GM19238 (cell line): ENCODE results near the gene UGT2A1.
"Not testable (repeated sequence)": the region's sequence is repeated elsewhere in the genome, so short reads cannot be mapped to it uniquely, and the experiment has no call there.

Experiments used
- DNase-seq: peaks from one replicate; pipeline ENCODE4 v3.0.0; 2011; ENCODE audit warnings: low spot score; ENCODE audit not compliant: insufficient read length

The UGT2A1 gene

DNA sequence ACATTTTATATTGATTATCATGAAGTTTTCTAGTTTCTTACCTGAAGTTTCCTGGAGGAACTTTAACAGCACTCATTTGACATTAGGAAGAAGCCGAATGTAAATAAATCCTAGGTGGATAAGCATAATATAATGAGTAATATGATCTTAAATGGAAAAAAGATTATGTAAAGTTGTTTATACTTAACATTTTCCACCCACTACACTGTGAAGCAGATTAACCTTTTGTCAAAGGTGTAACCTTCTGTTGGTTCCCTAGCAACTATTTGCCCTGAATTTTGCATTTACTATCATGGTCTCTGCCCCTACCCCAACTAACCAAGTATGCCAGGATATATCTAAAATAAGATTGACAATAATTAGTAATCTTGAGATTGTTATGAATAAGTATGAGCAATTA lies at the start of gene UGT2A1:
UGT2A1 (minus strand) TSS at position 101 of the 400 bp plus-strand sequence. CDS start 5,603 bp downstream, outside the sequence.
- DNase-seq = no peak

- DNase-seq = no peak
These were observed 49.2 kb upstream of the UGT2A1 start for GRCh38 chr4:69702201-69702600.

DNA sequence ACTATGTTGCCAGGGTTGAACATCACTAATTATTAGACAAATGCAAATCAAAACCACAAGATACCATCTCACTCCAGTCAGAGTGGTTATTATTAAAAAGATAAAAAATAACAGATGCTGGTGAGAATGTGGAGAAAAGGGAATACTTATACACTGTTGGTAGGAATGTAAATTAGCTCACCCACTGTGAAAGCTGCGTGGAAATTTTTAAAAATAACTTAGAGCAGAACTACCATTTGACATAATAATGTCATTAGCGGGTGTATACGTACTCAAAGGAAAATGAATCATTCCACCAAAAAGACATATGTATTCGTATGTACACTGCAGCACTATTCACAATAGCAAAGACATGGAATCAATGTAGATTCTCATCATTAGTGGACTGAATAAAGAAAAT lies 48.6 kb upstream of the UGT2A1 start:
- no peak for DNase-seq

DNA sequence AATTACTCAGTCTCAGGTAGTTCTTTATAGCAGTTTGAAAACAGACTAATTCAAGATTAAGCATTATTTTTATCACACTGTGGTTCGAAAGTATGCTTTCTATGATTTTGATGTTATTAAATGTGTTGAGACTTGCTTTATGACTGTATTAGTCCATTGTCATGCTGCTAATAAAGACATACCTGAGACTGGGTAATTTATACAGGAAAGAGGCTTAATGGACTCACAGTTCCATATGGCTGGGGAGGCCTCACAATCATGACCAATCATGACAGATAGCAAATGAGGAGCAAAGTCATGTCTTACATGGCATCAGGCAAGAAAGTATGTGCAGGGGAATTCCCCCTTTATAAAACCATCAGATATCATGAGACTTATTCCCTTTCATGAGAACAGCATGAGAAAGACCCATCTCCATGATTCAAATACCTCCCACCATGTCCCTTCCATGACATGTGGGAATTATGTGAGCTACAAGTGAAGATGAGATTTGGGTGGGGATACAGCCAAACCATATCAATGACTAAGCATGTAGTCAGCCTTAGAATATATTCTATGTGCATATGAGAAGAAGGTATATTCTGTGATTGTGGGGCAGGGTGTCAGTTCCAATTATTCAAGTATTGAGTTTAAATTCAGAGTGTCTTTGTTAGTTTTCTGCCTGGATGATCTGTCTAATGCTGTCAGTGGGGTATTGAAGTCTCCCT lies 44.6 kb upstream of the UGT2A1 start:
- no peak for DNase-seq

- DNase-seq = no peak
These were observed 36.6 kb upstream of the UGT2A1 start for GRCh38 chr4:69689599-69689998.

- no peak for DNase-seq
These were observed 31.8 kb upstream of the UGT2A1 start for GRCh38 chr4:69684804-69685203.

- DNase-seq = no peak
These were observed 15.6 kb upstream of the UGT2A1 start for GRCh38 chr4:69668680-69669079.

- not testable (repeated sequence) for DNase-seq
These were observed 11.0 kb upstream of the UGT2A1 start for GRCh38 chr4:69664009-69664408.

DNA sequence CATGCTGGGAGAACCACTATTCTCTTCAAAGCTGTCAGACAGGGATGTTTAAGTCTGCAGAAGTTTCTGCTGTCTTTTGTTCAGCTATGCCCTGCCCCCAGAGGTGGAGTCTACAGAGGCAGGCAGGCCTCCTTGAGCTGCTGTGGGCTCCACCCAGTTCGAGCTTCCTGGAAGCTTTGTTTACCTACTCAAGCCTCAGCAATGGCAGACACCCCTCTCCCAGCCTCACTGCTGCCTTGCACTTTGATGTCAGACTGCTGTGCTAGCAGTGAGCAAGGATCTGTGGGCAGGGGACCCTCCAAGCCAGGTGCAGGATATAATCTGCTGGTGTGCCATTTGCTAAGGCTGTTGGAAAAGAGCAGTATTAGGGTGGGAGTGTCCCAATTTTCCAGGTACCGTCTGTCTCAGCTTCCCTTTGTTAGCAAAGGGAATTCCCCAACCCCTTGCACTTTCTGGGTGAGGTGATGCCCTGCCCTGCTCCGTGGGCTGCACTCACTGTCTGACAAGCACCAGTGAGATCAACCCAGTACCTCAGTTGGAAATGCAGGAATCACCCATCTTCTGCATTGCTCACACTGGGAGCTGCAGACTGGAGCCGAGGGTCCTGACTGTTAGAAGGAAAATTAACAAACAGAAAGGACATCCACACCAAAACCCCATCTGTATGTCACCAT lies 8.2 kb upstream of the UGT2A1 start:
- DNase-seq = not testable (repeated sequence)

- no peak for DNase-seq
These were observed 5.1 kb upstream of the UGT2A1 start for GRCh38 chr4:69658133-69658532.

GRCh38 chr4:69656653-69657158 lies 3.7 kb upstream of the UGT2A1 start:
- no peak for DNase-seq

DNA sequence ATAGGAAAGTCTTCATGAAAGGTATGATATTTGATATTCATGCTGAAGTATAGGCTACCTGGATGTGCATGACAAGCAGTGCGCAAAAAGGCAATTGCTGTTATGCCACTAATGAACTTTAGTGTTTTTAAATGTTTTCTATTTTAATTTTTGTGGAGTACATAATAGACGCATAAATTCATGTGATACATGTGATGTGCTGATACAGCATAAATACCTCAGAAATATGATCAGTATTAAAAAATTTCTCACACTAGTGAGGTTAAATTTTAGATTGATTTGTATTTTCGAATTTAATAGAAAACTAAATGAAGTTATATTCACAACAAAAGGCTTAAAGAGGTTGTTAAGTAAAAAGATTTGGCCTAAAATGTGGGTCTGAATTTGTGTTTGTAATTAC lies 2.2 kb downstream of the UGT2A1 start:
- DNase-seq = no peak

- no peak for DNase-seq
These were observed 3.4 kb downstream of the UGT2A1 start for GRCh38 chr4:69649629-69650028.

DNA sequence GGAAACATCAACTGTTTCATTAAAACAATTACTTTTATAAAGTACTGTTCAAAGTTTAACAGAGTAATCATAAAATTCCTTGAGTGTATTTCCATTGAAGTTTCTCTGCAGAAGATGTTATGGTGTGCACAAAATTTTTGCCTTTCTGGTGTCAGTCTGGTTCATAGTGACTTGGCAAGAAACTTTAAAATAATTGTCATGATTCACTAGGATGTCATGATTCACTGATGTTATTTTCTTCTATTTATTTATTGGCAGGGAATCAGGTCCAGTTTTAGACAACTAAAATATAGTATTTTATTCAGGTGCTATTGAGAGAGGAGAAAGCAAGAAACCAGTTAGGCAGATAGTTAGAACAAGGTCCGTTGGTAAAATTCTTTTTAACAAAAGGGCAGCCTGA lies 3.8 kb downstream of the UGT2A1 start:
- DNase-seq = no peak

DNA sequence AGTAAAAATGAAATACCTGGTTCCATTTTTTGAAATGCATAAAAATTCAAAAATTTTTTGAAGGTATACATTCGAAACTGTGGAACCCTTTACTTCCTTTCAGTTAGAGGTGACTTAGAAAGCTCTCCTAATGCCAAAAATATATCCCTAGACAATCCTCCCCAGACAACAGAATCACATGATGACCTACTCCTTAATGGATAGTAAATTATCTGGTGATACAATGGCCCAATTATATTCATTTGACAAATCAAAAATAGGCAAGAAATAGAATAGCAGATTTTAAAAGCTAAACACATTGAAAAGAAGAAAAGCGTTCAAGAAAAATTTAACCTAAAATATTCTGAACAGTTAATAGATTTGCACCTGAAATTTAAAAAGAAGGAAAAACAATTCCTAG lies 10.1 kb downstream of the UGT2A1 start:
- DNase-seq = no peak

GRCh38 chr4:69640289-69640688 lies 12.8 kb downstream of the UGT2A1 start:
- no peak for DNase-seq

GRCh38 chr4:69639542-69639941 lies 13.5 kb downstream of the UGT2A1 start, which contains the start of gene UGT2A2:
TSS of gene UGT2A2 (minus strand) at chr4:69639642. CDS start at chr4:69639640, 2 bp downstream.
- DNase-seq = no peak

DNA sequence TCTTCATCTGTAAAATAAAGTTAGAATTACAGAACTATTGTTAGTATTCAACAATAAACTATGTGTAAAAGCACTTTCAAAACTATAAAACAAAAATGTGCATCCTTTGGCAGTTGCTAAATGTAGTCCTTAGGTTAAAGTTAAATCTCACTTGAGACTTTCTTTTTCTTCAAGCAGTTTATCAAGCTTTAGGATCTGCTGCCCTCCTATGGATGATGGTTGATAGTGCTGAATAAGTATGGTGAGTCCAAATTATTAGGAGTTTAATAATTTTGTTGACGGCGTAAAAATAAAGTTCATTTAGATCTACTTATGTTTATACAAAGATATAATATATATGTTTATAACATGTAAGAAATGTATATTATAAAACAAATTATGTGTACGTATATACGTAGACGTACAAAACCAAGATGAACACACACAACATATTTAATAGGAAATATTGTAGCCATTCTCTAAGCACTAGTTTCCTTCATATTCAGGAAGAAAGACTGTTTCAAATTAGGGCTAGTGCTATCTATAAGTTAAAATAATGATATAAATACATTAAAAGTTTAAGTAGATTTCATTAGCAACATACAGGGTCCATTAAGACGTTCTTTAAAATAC lies 35.9 kb downstream of the UGT2A1 start:
- no peak for DNase-seq

DNA sequence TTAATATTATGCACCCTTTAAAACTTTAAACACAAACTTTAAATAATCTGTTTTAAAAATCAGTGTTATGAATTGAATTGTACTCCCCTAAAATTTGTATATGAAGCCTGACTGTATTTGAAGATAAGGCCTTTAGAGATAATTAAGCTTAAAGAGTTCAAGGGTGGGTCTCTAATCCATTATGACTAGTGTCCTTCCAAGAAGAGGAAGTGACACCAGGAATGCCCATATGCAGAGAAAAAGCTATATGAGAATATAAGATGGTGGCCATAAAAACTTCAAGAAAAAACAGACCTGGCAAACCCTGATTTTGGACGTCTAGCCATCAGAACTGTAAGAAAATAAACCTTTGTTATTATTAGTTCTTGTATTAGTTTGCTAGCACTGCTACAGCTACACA lies 42.6 kb downstream of the UGT2A1 start:
- DNase-seq = no peak

DNA sequence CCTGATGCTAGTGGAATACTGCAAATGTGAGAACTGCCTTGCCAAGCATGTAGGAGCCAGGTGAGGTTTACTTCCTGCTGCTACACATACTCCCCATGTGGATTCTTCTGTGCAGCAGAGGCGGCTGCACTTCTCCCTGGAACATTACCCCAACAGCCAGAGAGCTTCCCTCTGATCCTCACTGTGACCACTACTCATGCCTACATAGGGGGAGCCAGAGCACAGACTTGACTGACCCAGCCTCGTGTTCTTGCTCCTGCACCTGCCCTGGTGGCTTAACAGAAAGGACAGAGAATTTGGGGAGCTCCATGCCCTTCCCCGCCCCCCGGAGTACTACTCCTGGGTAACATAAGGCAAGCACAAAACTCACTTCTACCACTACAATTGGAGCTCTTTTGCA lies 52.0 kb downstream of the UGT2A1 start:
- DNase-seq = no peak

DNA sequence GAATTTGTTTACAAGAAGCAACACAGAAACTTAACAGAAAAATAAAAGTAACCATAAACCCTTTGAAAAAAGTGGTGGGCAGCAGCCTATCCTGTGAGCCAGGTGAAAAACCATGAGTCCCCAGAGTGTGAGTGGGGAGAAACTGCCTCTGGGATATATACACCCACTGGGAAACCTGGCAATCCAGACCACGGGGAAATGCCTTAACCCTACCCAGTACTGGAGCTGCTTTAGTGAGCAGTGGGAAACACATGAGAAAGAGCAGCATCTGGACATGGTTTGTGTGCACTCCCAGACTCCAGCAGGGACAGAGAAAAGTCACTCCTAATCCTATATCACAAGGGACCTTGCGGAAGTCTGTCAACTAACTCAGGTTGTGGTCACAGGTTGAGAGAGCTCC lies 53.0 kb downstream of the UGT2A1 start:
- DNase-seq = no peak

DNA sequence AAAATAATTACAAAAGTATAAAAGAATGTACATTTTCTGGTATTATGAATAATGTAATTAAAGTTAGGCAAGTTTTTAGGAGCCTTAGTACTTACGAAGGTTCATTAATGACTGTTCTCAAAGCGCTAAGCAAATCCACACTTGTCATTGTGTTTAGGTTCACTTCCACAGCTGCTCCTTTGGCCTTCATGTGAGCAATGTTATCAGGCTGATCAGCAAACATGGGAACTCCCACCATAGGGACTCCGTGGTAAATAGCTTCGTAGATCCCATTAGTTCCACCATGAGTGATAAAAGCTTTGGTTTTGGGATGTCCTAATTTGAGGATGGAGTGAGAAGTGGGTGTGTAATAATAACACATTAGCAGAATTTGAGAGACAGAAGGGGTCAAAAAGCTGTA lies 58.7 kb downstream of the UGT2A1 start:
- DNase-seq = no peak
